ENCODE results near the gene FUT3. TPM values are rescaled to one million over a fixed set of nuclear protein-coding genes. Genes with fewer than 3 reads are reported as not detected.

FUT3 gene
- total and polyA plus RNA-seq, 2 of the 8 experiments (the other 6 are each of a cell fraction or from before 2014, with no cell fraction given): 0.15 to 0.63 TPM

- no peak for DNase-seq (ENCODE audit: low read depth in 1 of 2, low spot score in 2 of 2)
- no peak overlapping the region for H3K9ac ChIP-seq (replicated peaks in 1 of 4; ENCODE audit: extremely low read depth in 1 of 4, low read depth in 3 of 4, low read length in 3 of 4)
- H4K20me1 ChIP-seq (replicated peaks in 1 of 2; ENCODE audit: control insufficient read depth in 1 of 2, insufficient read depth in 2 of 2, low read length in 2 of 2): no peaks in the 10 kb centered on the region
- H3K14ac ChIP-seq (ENCODE audit: insufficient read length): no peak overlapping the region
- no peak for FAIRE-seq
- WGBS, 2 experiments (ENCODE audit: extremely low coverage in 1 of 2, insufficient coverage in 1 of 2, insufficient read length in 1 of 2, insufficient replicate concordance in 2 of 2, low coverage in 1 of 2, low lambda C conversion rate in 2 of 2, missing lambda C conversion rate in 1 of 2): 76% methylated on average over 6 of the region's 6 CpGs; no CpG with 5 or more reads in 1 of the 2 experiments
- no peaks in the 10 kb centered on the region for H3K79me1 ChIP-seq (ENCODE audit: low read depth, low read length)
- H2BK12ac ChIP-seq (ENCODE audit: low read depth, low read length): no peak overlapping the region
- H3K4me2 ChIP-seq (ENCODE audit: insufficient read depth in 1 of 2, low read depth in 2 of 2, low read length in 2 of 2): peak overlapping the region in 1 of 2 experiments; percentile 34; a peak in 2 of 4 replicates
- no peaks in the 10 kb centered on the region for H3K79me2 ChIP-seq (ENCODE audit: control insufficient read depth in 1 of 2, insufficient read depth in 2 of 2, low read length in 2 of 2)
- H2AFZ ChIP-seq (ENCODE audit: low read length): no peak overlapping the region
- H3K4ac ChIP-seq (replicated peaks; ENCODE audit: insufficient read length, low read depth, low read length): no peak overlapping the region
- no peak overlapping the region for H3K27ac ChIP-seq (ENCODE audit: low read depth, low read length)
- H3K36me3 ChIP-seq (ENCODE audit: control insufficient read depth in 2 of 4, insufficient read depth in 4 of 4, low read length in 3 of 4): no peaks in the 10 kb centered on the region
- no peak overlapping the region for H3K18ac ChIP-seq (ENCODE audit: extremely low read depth, low read length)
- H2BK20ac ChIP-seq (ENCODE audit: low read length): no peak overlapping the region
- H3K4me3 ChIP-seq (ENCODE audit: extremely low read depth in 1 of 4, insufficient read depth in 2 of 4, low read depth in 3 of 4, low read length in 4 of 4): no peak overlapping the region
- H2AK5ac ChIP-seq (ENCODE audit: low read depth, low read length): no peak overlapping the region
- H3K27me3 ChIP-seq (replicated peaks in 1 of 4; ENCODE audit: control insufficient read depth in 3 of 4, extremely low read depth in 1 of 4, insufficient read depth in 3 of 4, low read length in 3 of 4): 0 out of 7 replicates have a peak, but pooled peaks cover 0 to 2% (median 0%) of the 10 kb centered on the region in 4 experiments
- H3K23me2 ChIP-seq (ENCODE audit: low read depth, low read length): no peaks in the 10 kb centered on the region
- H2BK120ac ChIP-seq (replicated peaks; ENCODE audit: low read depth, low read length): no peak overlapping the region
- CTCF ChIA-PET (ENCODE audit: partially characterized antibody): interaction anchor here (0.7 to 1.6 kb wide), 3 partner anchors 11 to 76 kb away, joined by 3 to 9 read pairs (median 3); no protein-coding TSS in a partner anchor
- no peak overlapping the region for H2BK5ac ChIP-seq (ENCODE audit: low read depth, low read length)
- H3K9me3 ChIP-seq (ENCODE audit: insufficient read depth in 2 of 2, low read depth in 1 of 2, low read length in 1 of 2): no peaks in the 10 kb centered on the region
- no peak overlapping the region for H4K5ac ChIP-seq (ENCODE audit: insufficient read length, low read depth, low read length)
- H3K4me1 ChIP-seq (replicated peaks in 1 of 4; ENCODE audit: control insufficient read depth in 3 of 4, insufficient read depth in 4 of 4, low read length in 3 of 4): peaks cover 0 to 17% (median 6%) of the 10 kb centered on the region in 4 experiments; a peak in 6 of 7 replicates
- POLR2A ChIA-PET (ENCODE audit: partially characterized antibody): interaction anchor here (1.0 to 2.5 kb wide), 2 partner anchors 10 to 52 kb away, joined by 3 to 8 read pairs; no protein-coding TSS in a partner anchor
- H4K91ac ChIP-seq (replicated peaks; ENCODE audit: insufficient read length, low read length): no peak overlapping the region
- no peak overlapping the region for H2BK15ac ChIP-seq (ENCODE audit: low read length)
- H3K56ac ChIP-seq (replicated peaks; ENCODE audit: insufficient read length, low read depth, low read length): no peak overlapping the region
- H4K8ac ChIP-seq (ENCODE audit: extremely low read depth, insufficient read depth, low read length): no peak overlapping the region
- H3K23ac ChIP-seq (ENCODE audit: insufficient read length): no peak overlapping the region
- TF ChIP-seq RXRA (IDR thresholded peaks at IDR 0.05; ENCODE audit: insufficient read depth, low read depth, low read length) (no peak), TAF1 (IDR thresholded peaks at IDR 0.05; ENCODE audit: low read depth, low read length) (no peak), TBP (IDR thresholded peaks at IDR 0.05; ENCODE audit: low read depth, low read length) (no peak), TEAD4 (IDR thresholded peaks at IDR 0.05; ENCODE audit: low read depth, low read length) (no peak), RBBP5 (IDR thresholded peaks at IDR 0.05; ENCODE audit: borderline replicate concordance, low read depth, low read length) (no peak), JUND (IDR thresholded peaks at IDR 0.05; ENCODE audit: low read length) (no peak), GABPA (IDR thresholded peaks at IDR 0.05; ENCODE audit: borderline replicate concordance, insufficient read depth, low read length) (no peak), CHD2 (IDR thresholded peaks at IDR 0.05; ENCODE audit: low read length) (no peak), ZNF274 (IDR thresholded peaks at IDR 0.05; ENCODE audit: borderline replicate concordance, extremely low read depth, low read length) (no peak), POU5F1 (IDR thresholded peaks at IDR 0.05; ENCODE audit: low read depth, low read length) (no peak), MAX (IDR thresholded peaks at IDR 0.05) (no peak), CTBP2 (IDR thresholded peaks at IDR 0.05; ENCODE audit: borderline replicate concordance, insufficient read depth, insufficient read length, low read length) (no peak)
- TF ChIP-seq, protein P1, sequence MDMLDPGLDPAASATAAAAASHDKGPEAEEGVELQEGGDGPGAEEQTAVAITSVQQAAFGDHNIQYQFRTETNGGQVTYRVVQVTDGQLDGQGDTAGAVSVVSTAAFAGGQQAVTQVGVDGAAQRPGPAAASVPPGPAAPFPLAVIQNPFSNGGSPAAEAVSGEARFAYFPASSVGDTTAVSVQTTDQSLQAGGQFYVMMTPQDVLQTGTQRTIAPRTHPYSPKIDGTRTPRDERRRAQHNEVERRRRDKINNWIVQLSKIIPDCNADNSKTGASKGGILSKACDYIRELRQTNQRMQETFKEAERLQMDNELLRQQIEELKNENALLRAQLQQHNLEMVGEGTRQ (IDR thresholded peaks at IDR 0.05; ENCODE audit: low read length): no peak
Observed at GRCh38 chr19:5880196-5880595, 28.9 kb upstream of the FUT3 start.

Data from H1 (cell line).